HFF-Myc (cell line): ENCODE results near the gene SLIT3.
"Not testable (repeated sequence)": the region's sequence is repeated elsewhere in the genome, so short reads cannot be mapped to it uniquely, and the experiment has no call there.

ENCODE experiments used
- DNase-seq: peaks from one replicate; pipeline ENCODE4 v3.0.0-alpha.2; 2011; ENCODE audit warnings: low read depth; ENCODE audit errors: extremely low read depth
- H3K4me3 ChIP-seq: replicated peaks from 2 replicates; pipeline ENCODE4 v1.5.1; 2011; ENCODE audit warnings: low read depth, mild to moderate bottlenecking, control low read depth, low read length
- CTCF ChIP-seq: IDR thresholded peaks from 2 replicates; pipeline ENCODE4 v1.5.1; 2012; ENCODE audit warnings: mild to moderate bottlenecking, low read depth, low read length, control low read depth; ENCODE audit errors: missing control alignments

SLIT3 gene

GRCh38 chr5:169142264-169142970 lies 158.5 kb downstream of the SLIT3 start:
- no peak for TF ChIP-seq CTCF
- DNase-seq, result no peak
- H3K4me3 ChIP-seq, result no peak overlapping the region

- DNase-seq, H3K4me3 ChIP-seq: not testable (repeated sequence)
Measured at GRCh38 chr5:169140215-169140614, 160.7 kb downstream of the SLIT3 start.

GRCh38 chr5:169139480-169140050 lies 161.4 kb downstream of the SLIT3 start:
- TF ChIP-seq CTCF, result no peak
- no peak overlapping the region for H3K4me3 ChIP-seq
- no peak for DNase-seq

GRCh38 chr5:169133531-169133930 lies 167.4 kb downstream of the SLIT3 start:
- no peak for TF ChIP-seq CTCF
- H3K4me3 ChIP-seq, result no peak overlapping the region
- DNase-seq, result no peak

GRCh38 chr5:169132302-169132660 lies 168.7 kb downstream of the SLIT3 start:
- no peak for TF ChIP-seq CTCF
- H3K4me3 ChIP-seq, result no peak overlapping the region
- no peak for DNase-seq

GRCh38 chr5:169131616-169132301 lies 169.2 kb downstream of the SLIT3 start:
- no peak for DNase-seq
- no peak overlapping the region for H3K4me3 ChIP-seq
- no peak for TF ChIP-seq CTCF

- TF ChIP-seq CTCF, result no peak
- no peak for DNase-seq
- H3K4me3 ChIP-seq, result no peak overlapping the region
Measured at GRCh38 chr5:169128679-169129078, 172.3 kb downstream of the SLIT3 start.
